ENCODE measurements around the gene WWC1.
"Not testable (repeated sequence)": the region's sequence is repeated elsewhere in the genome, so short reads cannot be mapped to it uniquely, and the experiment has no call there.

The WWC1 gene

DNA sequence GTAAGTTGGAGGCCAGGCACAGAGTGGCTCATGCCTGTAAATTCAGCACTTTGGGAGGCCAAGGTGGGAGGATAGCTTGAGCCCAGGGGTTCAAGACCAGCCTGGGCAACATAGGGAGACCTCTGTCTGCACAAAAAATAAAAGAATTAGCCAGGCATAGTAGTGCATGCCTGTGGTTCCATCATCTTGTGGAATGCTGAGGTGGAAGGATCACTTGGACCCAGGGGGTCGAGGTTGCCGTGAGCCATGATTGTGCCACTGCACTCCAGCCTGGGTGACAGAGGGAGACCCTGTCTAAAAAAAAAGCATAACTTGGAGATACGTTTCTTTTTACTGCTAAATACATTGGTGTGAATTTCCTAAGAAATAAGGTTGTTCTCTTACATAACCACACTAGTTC is 19.1 kb downstream of the WWC1 start:
- DNase-seq: not testable (repeated sequence)

DNA sequence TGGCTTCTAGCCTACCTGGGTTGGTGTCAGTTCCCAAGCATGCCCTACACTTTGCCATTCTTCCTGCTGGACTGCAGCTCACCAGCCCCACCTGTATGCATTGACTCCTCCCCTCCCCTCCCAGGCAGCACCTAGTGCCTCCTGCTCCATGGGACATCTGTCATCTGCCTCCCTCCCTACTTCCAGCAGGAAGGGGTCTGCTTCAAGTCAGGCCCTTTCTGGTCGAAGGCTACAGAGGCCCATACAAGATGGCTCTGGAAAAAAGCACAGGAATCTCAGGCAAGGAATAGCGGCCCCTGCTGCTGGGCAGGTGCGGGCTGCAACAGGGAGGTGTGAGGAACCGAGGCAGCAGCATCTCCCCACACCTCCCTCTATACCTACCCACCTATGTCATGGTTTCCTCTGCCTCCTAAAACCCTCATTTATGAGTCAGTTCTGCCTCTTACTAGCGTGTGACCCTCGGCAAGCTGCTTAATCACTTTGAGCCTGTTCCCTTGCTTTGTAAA is 19.7 kb downstream of the WWC1 start:
- DNase-seq: no peak

DNA sequence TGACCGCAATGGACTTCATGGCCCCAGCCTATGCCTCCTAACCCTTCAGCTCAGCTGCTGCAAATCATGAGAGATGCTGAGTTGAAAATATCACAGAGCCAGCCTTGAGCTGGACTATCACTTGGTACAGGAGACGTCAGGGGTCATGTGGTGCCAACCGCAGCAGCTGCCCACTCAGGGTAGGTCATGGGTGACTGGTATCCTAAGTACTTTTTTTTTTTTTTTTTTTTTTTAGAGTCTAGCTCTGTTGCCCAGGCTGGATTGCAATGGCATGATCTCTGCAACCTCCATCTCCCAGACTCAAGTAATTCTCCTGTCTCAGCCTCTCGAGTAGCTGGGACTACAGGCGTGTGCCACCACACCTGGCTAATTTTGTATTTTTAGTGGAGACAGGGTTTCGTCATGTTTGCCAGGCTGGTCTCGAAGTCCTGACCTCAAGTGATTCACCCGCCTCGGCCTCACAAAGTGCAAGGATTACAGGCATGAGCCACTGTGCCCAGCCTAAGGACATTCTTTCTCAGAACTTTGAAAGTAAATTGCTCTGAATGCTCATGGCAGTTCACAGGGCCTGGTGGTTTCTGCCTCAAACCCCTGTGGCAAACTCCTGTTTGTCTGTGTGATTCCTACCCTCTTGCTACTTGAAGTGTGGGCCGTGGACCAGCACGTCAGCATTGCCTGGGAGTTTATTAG is 21.3 kb downstream of the WWC1 start:
- no peak for DNase-seq

DNA sequence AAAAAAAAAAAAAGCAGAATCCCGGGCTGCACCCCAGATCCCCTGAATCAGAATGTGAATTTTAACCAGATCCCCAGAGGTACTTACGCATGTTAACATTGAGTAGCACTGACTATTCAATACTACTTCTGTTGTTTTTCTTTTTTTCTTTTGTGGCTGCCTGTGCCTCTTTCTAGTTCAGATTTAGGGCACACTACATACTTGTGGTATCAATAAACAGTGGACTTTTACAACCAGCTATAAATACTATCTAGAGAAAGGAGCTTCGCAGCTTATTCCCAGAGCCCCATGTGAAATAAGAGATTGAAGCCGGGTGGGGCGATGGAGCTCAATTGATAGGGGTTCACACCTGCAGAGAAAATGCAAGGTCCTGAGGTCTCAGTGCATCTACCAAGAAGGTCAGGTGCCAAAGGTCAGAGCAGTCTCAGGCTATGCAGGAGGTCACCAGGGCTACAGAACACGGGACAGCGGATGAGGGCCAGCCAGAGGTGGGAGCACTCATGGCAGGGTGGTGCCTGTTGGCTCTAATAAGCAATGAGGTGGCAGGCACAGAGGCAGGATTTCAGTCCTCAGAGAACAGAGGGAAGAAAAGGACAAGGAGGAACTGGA is 22.3 kb downstream of the WWC1 start:
- no peak for DNase-seq

DNA sequence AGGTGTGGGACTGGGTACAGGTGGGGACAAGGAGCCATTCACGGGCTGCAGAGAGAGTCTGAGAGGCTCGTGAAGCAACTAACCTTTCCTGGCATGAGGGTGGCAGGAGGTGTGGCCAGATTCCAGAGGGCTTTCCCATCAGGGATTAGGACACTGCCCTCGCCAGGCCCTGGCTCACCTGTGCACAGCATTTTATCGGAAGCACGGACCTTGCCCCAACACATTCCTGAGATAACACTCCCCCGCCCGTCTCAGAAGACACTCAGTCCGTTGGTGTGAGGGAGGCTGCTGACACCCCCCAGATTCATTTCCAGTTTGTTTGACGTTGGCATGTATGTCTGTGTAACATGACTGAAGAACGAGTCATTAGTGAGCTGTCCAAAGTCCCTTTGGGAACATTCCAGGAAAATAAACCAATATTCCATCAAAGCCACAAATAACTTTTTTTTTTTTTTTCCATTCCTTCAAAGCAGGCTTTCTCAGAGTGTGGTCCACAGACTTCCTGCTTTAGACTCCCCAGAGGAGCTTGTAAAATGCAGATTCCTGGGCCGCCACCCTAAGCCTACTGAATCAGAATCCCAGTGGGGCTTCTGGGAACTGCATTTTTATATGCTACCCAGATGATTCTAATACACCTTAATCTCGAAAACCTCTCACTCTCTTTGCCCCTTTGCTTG is 23.4 kb downstream of the WWC1 start:
- DNase-seq: no peak

DNA sequence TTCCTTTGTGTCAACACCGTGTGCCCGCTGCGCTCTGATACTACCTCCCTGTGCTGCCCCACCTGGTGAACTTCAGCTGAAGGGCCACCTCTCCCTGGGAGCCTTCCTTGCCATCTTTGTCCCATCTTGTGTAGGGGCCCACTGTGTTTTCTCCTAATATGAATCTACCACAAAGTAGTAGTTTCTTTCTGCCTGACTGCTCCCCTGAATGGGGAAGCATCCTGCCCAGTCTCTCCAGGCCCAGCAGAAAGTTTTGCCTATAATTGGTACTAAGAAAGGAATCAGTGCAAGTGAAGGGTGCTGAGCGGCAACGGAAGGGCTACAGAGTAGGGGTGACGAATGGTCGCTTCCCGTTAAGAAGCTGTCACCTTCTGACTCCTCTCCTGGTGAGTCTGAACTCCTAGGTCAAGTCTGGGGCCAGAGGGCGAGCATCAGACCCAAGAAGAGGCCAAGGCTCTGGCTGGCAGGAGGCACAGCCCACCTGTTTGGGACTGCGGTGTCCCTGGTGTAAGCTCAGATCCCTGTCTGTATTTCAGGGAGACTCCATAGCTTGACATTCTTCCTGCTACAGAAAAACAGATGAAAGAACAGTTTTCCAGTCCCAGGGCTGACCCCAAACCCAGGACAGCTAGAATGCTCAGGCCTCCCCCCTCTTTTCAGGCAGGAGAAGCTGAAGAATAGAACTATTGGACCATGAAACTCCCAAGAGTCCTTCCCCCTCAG is 24.1 kb downstream of the WWC1 start:
- no peak for DNase-seq

DNA sequence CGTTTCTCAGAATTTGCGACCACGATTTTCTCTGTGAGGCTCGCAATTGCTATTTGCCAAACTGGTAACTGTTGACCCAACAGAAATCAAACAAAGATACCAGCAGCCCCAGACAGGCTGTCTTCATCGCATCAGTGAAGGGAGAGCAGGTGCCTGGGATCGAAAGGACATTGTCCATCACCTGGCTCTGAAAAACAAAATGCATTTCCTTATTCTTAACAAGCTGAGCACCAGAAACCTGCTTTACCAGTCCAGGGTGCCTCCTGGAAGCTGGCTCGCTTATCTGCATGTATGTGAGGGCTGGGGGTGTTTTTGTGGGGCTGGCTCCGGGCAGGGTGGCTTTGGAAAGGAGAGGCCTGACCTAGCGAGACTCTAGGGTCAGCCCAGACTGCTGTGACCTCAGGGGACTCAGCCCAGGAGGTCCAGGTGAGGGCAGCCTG is 24.7 kb downstream of the WWC1 start:
- no peak for DNase-seq

DNA sequence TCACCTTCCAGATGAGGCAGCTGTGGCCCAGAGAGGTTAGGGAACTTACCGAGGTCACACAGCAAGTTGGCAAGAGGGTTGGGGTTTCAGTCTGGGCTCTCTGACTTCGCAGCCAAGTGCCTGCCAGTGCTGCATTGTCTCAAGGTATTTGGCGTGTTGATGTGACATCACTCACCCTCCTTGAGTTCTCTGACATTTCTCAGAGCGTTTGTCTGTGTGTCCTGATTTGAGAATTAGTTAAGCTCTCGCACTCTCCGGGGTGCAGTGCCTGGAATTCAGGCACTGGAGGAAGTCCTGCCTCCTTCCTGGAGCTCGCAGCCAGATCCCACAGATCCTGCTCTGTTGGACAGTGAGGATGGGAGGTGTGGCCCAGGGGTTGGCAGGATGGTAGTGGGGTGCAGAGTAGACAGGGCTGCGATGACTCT is 25.7 kb downstream of the WWC1 start:
- DNase-seq: no peak

DNA sequence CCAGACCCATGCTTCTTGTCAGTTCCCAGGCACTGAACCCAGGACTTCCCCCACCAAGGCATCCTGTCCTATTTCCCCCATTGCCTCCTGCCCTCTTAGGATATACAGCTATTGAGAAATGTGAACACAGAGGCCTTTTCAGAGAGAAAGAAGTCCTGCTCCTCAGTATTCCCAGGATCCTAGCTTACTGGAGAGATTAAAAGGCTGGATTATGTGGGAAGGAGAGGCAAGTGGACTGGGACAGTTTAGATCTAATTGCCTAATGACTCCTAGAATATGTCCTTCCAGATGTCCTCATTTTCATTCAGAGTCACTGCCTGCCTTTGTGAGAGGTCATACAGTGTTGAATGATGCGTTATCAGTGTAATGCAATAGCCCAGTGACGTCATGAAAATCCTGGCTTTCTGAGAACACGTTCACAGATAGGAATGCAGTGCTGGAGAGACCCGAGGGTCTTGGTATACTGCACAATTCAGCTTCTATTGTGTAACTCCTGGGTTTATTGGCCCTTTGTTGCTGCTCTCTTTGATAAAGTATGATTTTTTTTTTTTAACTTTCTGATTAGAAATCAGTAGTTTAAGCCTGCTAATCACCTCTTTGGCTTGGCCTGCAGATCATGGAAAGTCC is 26.2 kb downstream of the WWC1 start:
- DNase-seq: no peak

DNA sequence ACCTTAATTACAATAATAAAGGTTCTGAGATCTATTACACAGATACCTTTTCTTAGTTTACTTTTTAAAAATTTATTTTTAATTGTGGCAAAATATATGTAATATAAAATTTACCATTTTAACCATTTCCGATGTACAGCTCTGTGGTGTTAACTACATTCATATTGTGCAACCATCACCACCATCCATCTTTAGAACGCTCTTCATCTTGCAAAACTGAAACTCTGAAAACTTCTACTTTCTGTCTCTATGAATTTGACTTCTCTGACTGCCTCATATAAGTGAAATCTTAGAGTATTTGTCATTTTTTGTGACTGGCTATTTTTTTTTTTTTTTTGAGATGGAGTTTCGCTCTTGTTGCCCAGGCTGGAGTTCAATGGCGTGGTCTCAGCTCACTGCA is 26.8 kb downstream of the WWC1 start:
- no peak for DNase-seq

DNA sequence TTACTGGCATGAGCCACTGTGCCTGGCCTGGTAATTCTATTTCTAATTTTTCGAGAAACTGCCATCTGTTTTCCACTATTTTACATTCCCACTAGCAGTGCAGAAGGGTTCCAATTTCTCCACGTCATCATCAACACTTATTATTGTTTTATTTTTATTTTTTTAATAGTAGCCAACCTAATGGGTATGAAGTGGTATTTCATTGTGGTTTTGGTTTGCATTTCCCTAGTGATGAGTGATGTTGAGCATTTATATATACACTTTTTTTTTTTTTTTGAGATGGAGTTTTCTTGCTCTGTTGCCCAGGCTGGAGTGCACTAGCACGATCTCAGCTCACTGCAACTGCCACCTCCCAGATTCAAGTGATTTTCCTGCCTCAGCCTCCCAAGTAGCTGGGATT is 28.3 kb downstream of the WWC1 start:
- DNase-seq: no peak

DNA sequence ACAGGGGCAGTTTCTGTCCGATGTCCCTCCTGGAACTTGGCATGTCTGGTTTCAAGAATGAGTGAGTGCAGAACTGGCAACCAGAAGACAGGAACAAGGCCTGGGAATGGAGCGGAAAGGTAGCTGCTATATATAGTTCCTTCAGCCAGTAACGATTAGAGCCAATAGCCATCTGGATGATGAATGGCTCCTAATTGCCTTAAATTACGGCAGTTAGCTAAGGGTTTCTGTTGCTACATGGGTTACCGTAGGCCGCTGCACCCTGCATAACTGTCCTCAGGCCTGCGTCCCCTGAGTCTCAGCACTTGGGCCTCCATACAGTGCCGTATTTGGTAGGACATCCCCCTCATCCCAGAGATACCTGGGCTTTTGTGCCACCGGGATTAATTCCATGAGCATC is 29.4 kb downstream of the WWC1 start:
- DNase-seq: no peak

DNA sequence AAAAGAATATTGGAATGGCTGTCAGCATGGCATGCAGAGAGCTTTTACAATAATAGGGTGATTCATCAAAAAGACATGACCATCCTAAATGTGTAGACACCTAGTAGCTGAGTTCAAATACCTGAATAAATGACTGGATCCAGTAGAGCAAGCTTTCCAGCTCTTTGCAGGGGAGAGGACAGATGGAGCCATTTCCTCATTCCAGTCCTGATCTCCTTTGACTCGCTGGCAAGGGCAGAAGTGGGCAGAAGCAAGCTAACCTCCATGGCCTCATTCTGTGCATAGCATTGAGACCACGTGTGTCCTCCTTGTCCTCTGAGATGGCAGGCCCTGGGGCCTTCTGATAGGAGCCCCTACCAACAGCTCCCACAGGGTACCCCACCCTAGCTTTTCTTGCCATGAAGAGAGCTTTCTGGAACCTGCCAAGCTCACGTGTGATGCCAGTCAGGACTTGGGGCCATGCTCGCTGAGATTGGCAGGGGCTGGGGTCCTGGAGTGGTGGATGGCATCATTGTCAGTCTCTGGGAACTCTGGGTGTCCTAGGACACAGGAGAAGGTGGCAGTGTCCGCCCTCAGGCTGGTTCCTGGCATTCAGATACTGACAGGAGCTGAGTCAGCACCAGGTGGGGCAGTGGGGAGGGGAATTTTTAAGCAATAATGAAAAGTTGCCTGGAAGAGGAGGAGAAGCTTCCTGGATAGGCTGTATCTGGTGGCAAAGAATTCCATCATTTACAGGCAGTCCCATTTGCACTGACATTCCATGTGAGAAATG is 33.6 kb downstream of the WWC1 start:
- DNase-seq: no peak

DNA sequence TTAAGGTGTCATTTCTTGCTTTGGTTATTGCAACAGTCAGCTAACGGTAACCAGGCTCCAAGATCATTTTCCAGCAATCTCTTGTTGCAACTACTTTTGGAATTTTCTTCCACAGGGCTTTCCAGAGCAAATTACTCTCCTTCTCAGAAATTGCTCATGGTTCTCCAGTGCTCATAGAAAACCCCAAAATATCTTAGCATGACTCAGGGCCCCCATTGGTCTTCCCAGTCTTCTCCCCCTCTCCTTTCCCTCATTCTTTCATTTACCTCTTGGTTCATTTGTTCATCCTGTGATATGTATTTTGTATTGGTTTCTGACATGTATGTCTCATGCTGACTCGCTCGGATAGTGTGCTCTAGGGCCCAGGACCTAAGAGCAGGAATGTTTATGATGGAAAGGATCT is 35.6 kb downstream of the WWC1 start:
- no peak for DNase-seq

DNA sequence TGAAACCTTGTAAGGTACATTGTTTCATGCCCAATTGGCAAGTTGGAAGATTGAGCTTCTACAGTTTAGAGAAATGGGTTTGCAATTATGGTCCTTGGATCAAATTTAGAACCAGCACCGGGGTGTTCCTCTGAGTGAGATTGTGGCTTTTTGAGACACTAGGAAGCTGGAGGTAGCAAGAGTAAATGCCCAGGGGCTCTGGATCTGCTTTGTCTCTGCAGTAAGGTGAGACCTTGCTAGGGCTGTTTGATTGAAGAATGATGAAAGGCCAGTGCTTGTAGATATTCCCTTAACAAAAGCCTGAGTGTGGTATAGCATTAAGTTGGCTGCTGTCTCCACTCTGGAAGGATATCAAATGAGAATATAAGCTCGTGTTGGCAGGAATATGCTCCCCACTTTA is 36.0 kb downstream of the WWC1 start:
- DNase-seq: no peak

DNA sequence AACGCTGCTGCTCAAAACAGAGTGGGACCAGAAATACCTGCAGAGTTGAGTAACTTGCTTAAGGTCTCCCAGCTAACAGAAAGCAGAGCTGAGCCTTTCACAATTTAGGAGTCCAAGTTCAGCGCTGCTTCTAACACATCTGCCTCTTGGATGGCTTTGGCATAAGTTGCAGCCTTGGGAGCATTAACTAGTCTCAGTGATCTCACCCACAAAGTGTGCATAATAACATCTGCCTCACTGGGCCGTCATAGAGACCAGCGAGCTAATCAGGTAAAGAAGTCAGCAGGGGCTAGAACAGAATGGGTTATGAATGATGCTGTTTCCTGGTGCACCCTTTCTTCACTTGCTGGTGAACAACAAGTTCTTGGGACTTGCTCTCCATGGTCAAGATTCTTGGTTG is 36.5 kb downstream of the WWC1 start:
- no peak for DNase-seq

DNA sequence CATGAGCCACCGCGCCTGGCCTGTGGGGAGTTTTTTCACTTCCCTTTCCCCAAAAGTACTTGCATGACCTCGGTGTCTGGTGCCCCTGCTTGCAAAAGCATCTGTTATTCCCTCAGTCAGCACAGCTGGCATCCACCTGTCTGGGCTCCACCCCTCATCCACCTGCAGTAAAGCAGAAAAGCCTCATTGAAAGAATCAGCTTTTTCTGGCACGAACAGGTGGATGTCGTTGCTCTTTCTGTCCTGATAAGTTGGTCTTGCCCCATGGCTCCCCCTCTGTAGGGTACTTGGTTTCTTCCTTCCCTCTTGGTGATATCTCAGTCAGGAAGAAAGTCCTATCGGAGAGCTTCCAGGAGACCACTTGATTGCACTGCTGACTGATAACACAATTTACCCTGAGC is 37.4 kb downstream of the WWC1 start:
- no peak for DNase-seq

DNA sequence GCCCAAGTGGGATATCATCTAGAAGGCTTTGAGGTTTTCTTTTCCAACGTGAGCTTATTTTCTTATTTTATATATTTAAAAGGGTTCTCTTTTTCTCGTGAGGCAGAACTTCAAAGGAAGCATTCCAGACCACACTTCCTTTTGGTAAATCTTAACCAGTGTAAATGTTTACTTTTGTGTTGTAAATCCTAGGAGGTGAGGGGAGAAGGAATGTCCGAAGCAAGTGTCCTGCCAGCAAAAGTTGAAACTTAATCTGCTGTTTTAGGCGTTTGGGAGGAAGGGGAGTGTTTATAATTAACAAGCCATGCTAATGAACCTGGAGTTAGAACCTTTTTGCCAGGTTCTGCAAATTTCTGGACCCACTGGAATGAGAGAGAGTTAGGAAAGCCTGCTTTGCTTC is 37.9 kb downstream of the WWC1 start:
- DNase-seq: no peak

DNA sequence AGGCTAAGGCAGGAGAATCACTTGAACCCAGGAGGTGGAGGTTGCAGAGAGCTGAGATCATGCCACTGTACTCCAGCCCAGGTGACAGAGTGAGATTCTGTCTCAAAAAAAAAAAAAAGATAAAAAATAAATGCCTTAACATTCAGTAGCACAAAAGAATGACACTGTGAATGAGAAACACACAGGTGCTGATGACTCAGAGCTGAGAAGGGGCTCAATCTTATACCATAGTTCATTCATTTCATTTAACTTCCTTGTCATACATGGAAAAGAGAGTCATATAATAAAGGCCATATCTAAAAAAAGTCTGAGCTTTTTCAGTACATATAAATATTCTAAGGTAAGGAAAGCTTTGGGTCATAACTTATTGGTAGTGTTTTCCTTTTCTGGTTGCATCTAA is 40.6 kb downstream of the WWC1 start:
- DNase-seq: no peak

DNA sequence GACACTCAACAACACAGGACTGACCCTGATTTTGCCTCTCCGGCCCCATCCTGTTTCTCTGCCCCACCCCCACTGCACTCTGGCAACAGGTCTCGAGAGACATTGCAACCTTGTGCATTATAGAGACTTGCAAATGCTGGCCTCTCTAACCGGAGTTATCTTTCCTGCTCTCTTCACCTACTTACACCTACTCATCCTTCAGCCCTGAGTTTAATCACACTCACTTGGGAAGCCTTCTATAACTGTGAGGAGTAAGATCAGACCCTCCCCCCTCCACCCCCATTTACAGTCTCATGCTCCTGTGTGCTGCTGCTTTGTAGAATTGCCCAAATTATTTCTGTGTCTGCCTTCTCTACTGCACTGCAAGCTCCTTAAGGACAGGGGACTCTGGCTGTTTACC is 42.8 kb downstream of the WWC1 start:
- no peak for DNase-seq

DNA sequence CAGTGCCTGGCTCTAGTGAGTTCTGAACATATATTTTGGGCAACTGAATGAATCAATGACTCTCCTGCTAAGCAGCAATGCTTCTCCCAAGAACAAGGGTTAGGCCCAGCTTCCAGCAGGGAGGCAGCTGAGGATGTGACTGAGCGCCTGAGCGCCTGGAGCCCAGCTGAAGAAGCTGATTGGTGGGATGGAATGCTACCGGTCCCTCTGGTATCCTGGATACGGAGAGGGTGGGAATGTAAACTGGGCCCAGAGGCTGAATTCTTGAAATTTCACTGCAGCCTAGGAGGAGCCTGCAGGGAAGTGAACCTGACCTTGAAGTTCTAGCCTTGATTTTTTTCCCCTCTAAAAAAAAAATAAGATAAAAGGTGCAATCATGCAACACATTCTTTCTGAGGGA is 43.2 kb downstream of the WWC1 start:
- no peak for DNase-seq

DNA sequence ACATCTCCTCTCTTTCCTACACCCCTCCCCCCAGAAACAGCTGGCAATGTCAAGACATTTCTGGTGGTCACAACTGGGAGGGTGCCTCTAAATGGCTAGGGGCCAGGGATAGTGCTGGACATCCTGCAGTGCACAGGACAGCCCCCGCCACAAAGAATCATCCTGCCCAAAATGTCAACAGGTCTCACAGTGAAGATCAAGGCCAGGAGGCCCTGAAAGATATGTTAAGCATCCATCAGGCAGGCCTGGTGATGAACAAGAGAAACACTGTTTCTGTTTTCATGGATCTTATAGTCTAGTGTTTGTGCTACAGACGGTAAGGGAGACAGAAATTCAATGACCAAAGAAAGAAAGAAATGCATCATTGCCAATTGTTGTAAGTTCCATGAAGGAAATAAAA is 45.9 kb downstream of the WWC1 start:
- no peak for DNase-seq

All from activated gamma-delta T cell treated with Interleukin-2 at 50 U/mL for 16 hours (primary cell).